Thymus (tissue), 11 donors: Measurements from ENCODE around the gene ATP1A4. TPM values are rescaled to one million over a fixed set of nuclear protein-coding genes. Genes with fewer than 3 reads are reported as not detected.

Experiments
- DNase-seq, 9 donors: peaks; one replicate each; pipeline ENCODE4 v3.0.0-alpha.2; 2013; ENCODE audit warnings: low spot score in 9 of 9, low read depth in 6 of 9, missing footprints in 1 of 9
- H3K27ac ChIP-seq, 2 donors: one replicate each; pipeline ENCODE4 v1.5.1; 2013; ENCODE audit warnings: control low read depth in 1 of 2, low read depth in 1 of 2, low read length in 1 of 2, mild to moderate bottlenecking in 1 of 2, moderate library complexity in 1 of 2
- H3K27me3 ChIP-seq, 2 donors: one replicate each; pipeline ENCODE4 v1.5.1; 2013; ENCODE audit warnings: low read length in 1 of 2; ENCODE audit not compliant: control insufficient read depth in 2 of 2, insufficient read depth in 1 of 2
- H3K36me3 ChIP-seq, 2 donors: one replicate each; pipeline ENCODE4 v1.5.1; 2013; ENCODE audit warnings: low read length in 1 of 2, mild to moderate bottlenecking in 1 of 2, moderate library complexity in 1 of 2; ENCODE audit not compliant: control insufficient read depth in 2 of 2, insufficient read depth in 2 of 2
- H3K4me1 ChIP-seq, 2 donors: one replicate each; pipeline ENCODE4 v1.5.1; 2013; ENCODE audit warnings: low read length in 2 of 2; ENCODE audit not compliant: control insufficient read depth in 2 of 2, insufficient read depth in 2 of 2
- H3K4me3 ChIP-seq, 2 donors: one replicate each; pipeline ENCODE4 v1.5.1; 2013; ENCODE audit warnings: low read length in 2 of 2, control low read depth in 1 of 2, mild to moderate bottlenecking in 1 of 2
- H3K9me3 ChIP-seq, 2 donors: one replicate each; pipeline ENCODE4 v1.5.1; 2013; ENCODE audit warnings: low read length in 1 of 2, mild to moderate bottlenecking in 1 of 2; ENCODE audit not compliant: control insufficient read depth in 2 of 2, insufficient read depth in 1 of 2
- WGBS: extraction: QIAGEN DNeasy Blood & Tissue Kit; methylation state at CpG from one replicate; pipeline ENCODE4 v1.1.7; 2013; 5-methylcytosine and 5-hydroxymethylcytosine counted together
- polyA plus RNA-seq: library from polyadenylated mRNA; stranded (reverse); fragments of 200-250 nt; gene quantifications from one replicate; pipeline ENCODE4 v1.2.3, GENCODE V29; 2013
- total RNA-seq: library from RNA; stranded (reverse); fragments of 120-200 nt; gene quantifications from one replicate; pipeline ENCODE4 v1.2.4, GENCODE V29; 2013
- donor health status: healthy.

ATP1A4 gene
- total and polyA plus RNA-seq, 2 donors: 0.28 to 0.62 TPM

DNA sequence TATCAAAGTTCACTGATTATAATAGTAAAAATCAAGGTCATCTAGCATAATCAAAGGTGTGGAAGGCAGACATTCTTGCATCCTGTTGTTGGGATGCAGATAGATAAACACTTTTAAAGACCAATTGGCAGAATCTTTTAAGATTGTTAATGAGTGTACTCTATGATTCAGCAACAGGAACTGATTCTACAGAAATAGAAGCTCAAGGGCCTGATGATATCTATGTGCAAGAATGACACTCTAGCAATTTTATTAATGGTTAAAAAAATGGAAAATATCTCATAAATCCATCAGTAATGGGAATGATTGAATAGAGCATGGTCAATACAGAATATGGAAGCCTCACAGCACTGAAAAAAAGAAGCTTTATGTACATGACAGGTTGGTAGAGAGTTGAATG lies 2.2 kb upstream of the ATP1A4 start:
- no peak for DNase-seq

DNA sequence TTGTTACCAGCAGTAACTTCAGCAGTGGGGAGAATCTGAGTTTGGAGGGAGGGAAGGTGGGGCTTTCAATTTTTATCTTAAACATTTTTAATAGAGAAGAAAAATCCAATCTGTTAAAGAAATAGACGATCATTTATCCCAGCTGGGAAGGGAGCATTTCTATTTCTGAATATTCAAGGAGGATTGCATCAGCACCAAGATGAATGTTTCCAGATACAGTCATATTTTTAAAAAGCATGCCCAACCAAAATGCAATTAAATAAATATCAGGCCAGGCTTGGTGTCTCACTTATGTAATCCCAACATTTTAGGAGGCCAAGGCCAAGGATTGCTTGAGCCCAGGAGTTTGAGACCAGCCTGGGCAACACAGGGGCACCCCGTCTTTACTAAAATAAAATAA lies 1.7 kb upstream of the ATP1A4 start:
- Histone ChIP-seq H3K4me1 (no peaks in the 10 kb centered on the region), H3K4me3 (no peak overlapping the region), H3K36me3 (no peaks in the 10 kb centered on the region), H3K27me3 (no peaks in the 10 kb centered on the region), H3K9me3 (no peaks in the 10 kb centered on the region), H3K27ac (no peak overlapping the region)
- WGBS: 96% methylated on average over 2 of the region's 2 CpGs
- no peak for DNase-seq

More for the DNA sequence above, 2.2 kb upstream of the ATP1A4 start:
- Histone ChIP-seq H3K27me3 (no peaks in the 10 kb centered on the region), H3K4me3 (no peak overlapping the region), H3K9me3 (no peaks in the 10 kb centered on the region), H3K36me3 (no peaks in the 10 kb centered on the region), H3K4me1 (no peaks in the 10 kb centered on the region), H3K27ac (no peak overlapping the region)

DNA sequence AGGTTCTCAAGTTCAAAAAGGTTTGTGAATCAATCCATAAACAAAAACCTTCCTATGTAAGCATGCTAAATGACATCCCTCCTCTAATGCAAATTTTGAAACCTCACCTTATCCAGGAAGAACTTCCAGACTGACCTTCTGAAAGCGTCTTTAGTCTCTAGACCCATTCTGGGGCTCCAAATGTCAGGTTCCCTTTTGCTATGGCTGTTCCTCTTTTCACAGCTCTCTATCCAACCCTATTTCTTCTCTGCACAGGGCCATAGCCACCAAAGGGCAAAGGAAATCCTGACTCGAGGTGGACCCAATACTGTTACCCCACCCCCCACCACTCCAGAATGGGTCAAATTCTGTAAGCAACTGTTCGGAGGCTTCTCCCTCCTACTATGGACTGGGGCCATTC lies 3.4 kb downstream of the ATP1A4 start:
- no peaks in the 10 kb centered on the region for H3K27me3 ChIP-seq
- DNase-seq: no peak
- no peaks in the 10 kb centered on the region for H3K9me3 ChIP-seq
- no peaks in the 10 kb centered on the region for H3K4me1 ChIP-seq
- H3K36me3 ChIP-seq: no peaks in the 10 kb centered on the region
- H3K4me3 ChIP-seq: no peak overlapping the region
- WGBS: 87% methylated on average over 3 of the region's 3 CpGs
- no peak overlapping the region for H3K27ac ChIP-seq

DNA sequence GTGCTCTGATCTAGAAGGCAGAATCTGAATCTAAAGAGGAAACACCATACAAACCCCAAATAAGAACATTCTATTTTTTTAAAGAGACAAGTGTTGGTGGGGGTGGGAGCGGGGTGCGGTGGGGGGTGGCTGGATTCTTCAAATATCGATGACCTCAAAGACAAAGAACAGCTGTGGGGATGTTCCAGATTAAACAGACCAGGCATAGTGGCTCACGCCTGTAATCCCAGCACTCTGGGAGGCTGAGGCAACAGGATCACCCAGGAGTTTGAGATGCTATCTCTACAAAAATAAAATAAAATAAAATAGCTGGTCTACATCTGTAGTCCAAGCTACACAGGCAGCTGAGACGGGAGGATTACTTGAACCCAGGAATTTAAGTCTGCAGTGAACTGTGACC lies 5.0 kb downstream of the ATP1A4 start:
- WGBS: 98% methylated on average over 5 of the region's 5 CpGs
- no peak for DNase-seq
- no peaks in the 10 kb centered on the region for H3K4me1 ChIP-seq

DNA sequence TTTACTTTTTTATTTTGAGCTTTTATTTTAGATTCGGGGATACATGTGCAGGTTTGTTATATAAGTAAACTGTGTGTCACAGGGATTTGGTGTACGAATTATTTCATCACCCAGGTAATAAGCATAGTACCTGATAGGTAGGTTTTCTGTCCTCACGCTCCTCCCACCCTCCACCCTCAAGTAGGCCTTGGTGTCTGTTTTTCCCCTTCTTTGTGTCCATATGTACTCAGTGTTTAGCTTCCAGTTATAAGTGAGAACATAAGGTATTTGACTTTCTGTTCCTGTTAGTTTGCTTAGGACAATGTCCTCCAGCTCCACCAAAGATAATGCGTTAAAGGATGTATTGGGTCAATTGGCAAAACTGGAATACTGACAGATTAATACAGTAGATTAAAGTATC lies 5.8 kb downstream of the ATP1A4 start:
- WGBS: 98% methylated on average over 4 of the region's 4 CpGs
- H3K27me3 ChIP-seq: no peaks in the 10 kb centered on the region
- no peak for DNase-seq

More for the DNA sequence above, 5.0 kb downstream of the ATP1A4 start:
- H3K9me3 ChIP-seq: no peaks in the 10 kb centered on the region
- H3K4me3 ChIP-seq: no peak overlapping the region
- H3K27ac ChIP-seq: no peak overlapping the region
- no peaks in the 10 kb centered on the region for H3K36me3 ChIP-seq
- no peaks in the 10 kb centered on the region for H3K27me3 ChIP-seq

DNA sequence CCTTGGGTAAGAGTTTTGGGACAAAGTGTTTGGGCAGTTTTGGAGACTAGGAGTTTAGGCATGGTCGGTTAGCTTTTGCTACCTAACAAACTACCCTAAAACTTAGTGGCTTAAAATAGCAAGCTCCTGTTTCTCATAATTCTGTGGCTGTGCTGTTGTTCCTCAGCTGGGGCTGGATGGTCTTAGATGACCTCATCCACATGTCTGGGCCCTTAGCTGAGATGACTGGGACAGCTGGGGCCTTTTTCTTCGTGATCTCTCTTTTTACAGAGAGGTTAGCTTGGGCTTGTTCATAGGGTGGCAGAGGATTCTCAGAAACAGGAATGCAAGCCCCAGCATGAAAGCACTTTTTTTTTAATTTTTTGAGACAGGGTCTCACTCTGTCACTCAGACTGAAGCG lies 6.6 kb downstream of the ATP1A4 start:
- Histone ChIP-seq H3K4me1 (no peaks in the 10 kb centered on the region), H3K4me3 (no peak overlapping the region), H3K27ac (no peak overlapping the region), H3K9me3 (no peaks in the 10 kb centered on the region), H3K27me3 (no peaks in the 10 kb centered on the region), H3K36me3 (no peaks in the 10 kb centered on the region)
- no peak for DNase-seq
- WGBS: 96% methylated on average over 3 of the region's 3 CpGs

More for the DNA sequence above, 5.8 kb downstream of the ATP1A4 start:
- Histone ChIP-seq H3K27ac (no peak overlapping the region), H3K4me1 (no peaks in the 10 kb centered on the region), H3K4me3 (no peak overlapping the region), H3K9me3 (no peaks in the 10 kb centered on the region), H3K36me3 (no peaks in the 10 kb centered on the region)

DNA sequence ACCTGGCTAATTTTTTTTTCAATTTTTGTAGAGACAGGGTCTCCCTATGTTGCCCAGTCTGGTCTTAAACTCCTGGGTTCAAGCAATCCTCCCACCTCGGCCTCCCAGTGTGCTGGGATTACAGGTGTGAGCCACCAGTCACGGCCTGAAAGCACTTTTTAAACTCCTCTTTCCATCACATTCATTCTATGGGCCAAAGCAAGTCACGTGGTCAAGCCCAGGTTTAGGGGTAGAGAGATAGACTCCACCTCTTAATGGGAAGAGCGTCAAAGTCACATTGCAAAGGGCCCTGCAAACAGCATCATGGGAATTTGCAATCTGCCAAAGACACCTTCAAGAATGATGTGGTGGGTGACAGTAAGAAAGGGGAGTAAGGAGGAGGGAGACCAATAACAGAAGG lies 7.1 kb downstream of the ATP1A4 start:
- no peak overlapping the region for H3K4me3 ChIP-seq
- no peaks in the 10 kb centered on the region for H3K27me3 ChIP-seq
- WGBS: 93% methylated on average over 4 of the region's 4 CpGs
- no peaks in the 10 kb centered on the region for H3K36me3 ChIP-seq
- no peak overlapping the region for H3K27ac ChIP-seq
- DNase-seq: no peak
- H3K9me3 ChIP-seq: no peaks in the 10 kb centered on the region
- no peaks in the 10 kb centered on the region for H3K4me1 ChIP-seq

DNA sequence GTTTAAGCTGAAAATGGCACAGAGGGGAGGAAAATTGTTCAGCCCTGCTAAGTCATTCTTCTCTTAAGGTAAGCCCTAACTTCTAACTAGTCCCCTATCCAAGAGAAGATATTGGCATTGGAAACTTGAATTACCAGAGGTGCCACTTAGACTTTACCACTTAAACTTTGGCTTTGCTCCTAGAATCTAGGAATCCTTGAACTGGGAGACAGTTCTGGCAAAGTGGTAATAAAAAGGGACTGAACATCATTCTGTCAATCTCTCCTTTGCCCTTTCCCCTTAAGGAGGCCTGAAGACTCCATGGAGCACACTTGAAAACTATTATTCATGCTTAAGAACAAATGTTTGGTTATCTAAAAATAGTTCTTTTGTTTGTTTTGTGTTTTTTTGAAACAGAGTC lies 8.4 kb downstream of the ATP1A4 start:
- Histone ChIP-seq H3K9me3 (no peaks in the 10 kb centered on the region), H3K36me3 (no peaks in the 10 kb centered on the region), H3K4me3 (no peak overlapping the region), H3K27ac (no peak overlapping the region), H3K27me3 (no peaks in the 10 kb centered on the region), H3K4me1 (no peaks in the 10 kb centered on the region)
- DNase-seq: no peak

DNA sequence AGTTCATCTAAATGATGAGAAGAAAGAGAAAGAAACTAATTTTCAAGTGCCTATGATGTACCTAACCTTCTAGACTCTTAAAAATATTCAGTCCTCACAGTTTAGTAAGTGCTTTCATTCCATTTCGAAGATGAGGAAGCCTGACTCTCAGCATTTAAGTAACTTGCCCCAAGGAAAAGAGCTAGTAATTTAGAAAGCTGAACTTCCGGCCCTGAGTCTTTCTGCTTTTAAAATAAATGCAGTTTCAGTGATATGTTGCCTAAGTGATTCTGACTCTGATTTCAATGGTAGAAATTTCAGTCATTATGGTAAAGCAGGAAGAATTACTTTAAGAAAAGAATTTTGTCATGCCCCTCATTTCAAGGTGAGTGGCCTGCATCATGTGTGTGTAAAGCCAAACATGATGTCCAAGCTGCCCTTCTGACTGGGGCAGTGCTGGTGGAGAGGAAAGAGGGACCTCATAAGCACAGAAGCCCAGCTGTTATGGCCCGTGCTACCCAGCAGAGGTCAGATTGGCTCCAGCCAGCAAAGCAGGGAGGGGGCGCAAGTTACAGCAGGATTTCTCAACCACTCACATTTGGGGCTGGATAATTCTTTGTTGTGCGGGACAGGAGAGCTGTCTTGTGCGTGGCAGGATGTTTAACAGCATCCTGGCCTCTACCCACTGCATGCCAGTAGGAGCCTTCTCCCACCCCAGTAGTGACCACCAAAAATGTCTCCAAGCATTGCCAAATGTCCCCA lies 10.7 kb downstream of the ATP1A4 start:
- Histone ChIP-seq H3K27ac (peak overlapping the region in 1 of 2 donors; percentile 5), H3K27me3 (no peaks in the 10 kb centered on the region)
- 86% methylated on average over 6 of the region's 6 CpGs for WGBS

More for the DNA sequence above, 10.7 kb downstream of the ATP1A4 start:
- Histone ChIP-seq H3K4me3 (no peak overlapping the region), H3K9me3 (no peaks in the 10 kb centered on the region), H3K4me1 (no peaks in the 10 kb centered on the region), H3K36me3 (no peaks in the 10 kb centered on the region)
- no peak for DNase-seq
